Body of pancreas (tissue), 4 donors: Measurements from ENCODE around the gene BTBD1.

Source experiments
- CTCF ChIP-seq, 7 experiments: fragments of 450-650 bp in 4 of 7; fragments of 200-600 bp in 3 of 7; sonication (generic) in 3 of 7; IDR thresholded peaks; one replicate each; pipeline ENCODE4 v1.5.1; 2016 to 2019; ENCODE audit warnings: antibody characterized with exemption in 7 of 7
- POLR2A ChIP-seq, 3 donors: fragments of 450-650 bp; IDR thresholded peaks; one replicate each; pipeline ENCODE4 v1.6.1; 2016; ENCODE audit warnings: antibody characterized with exemption in 3 of 3, mild to moderate bottlenecking in 2 of 3

DNA sequence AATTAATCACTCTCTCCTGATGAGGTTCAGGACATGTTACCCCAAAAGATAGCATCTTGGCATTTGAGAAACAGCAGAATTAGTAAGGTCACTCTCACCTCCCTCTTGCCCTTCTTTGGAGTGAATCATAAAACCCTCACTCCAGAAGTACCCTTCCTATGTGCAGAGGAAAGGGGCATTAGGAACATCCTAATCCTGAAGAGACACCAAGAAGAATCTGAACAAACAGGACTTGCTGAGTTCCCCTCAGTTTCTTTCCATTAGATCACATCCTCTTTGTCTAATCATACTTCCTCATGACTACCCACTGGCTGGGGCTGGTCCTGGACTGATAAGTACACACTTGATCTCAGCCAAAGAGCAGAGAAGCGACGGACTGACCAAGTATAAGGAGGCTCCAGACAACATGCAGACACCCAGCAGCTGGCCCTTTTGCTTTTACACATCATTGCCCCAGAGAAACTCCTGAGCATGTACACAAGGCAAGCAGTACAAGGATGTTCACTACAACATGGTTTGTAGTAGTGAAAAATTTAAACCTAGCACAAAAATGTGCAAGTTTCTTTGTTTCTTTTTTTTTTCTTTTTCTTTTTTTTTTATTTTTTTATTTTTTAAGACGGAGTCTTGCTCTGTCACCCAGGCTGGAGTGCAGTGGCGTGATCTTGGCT is 25.4 kb upstream of the BTBD1 start:
- TF ChIP-seq CTCF (IDR thresholded peaks at IDR 0.05) (no peak), POLR2A (IDR thresholded peaks at IDR 0.05) (peak in 2 of 3 donors; percentile 18 to 51)
